A673 (cell line): ENCODE measurements around the gene KIAA0232. TPM values are rescaled to one million over a fixed set of nuclear protein-coding genes. Genes with fewer than 3 reads are reported as not detected.

Source experiments
- BruUV-seq: library from RNA; stranded (reverse); fragments of 400-500 nt; replicated peaks from 2 replicates; lab custom pipeline; 2021; lab: Mats Ljungman, UMichigan
- CTCF ChIA-PET: fragments of 300-600 bp; sonication (Branson Sonifier 250); formaldehyde crosslinking; loops from one replicate; lab custom pipeline; 2022; ENCODE audit warnings: antibody characterized with exemption; lab: Charles Lee
- POLR2A ChIA-PET: fragments of 300-600 bp; sonication (Branson Sonifier 250); formaldehyde crosslinking; loops from one replicate; lab custom pipeline; 2022; ENCODE audit warnings: antibody characterized with exemption; ENCODE audit not compliant: low non-redundant PET; lab: Charles Lee
- DNase-seq: peaks from one replicate; pipeline ENCODE4 v3.0.0-alpha.2; 2015; ENCODE audit warnings: low spot score
- H3K27ac ChIP-seq: fragments of 200-600 bp; sonication (generic); 2 replicates; pipeline ENCODE4 v1.5.1; 2016; ENCODE audit warnings: mixed run types, low read depth, mild to moderate bottlenecking, mixed read lengths, antibody characterized with exemption, low read length; ENCODE audit not compliant: poor library complexity, severe bottlenecking
- H3K27me3 ChIP-seq: fragments of 200-600 bp; sonication (generic); replicated peaks from 2 replicates; pipeline ENCODE4 v1.6.1; 2017; ENCODE audit warnings: mixed run types, low read depth, mild to moderate bottlenecking, mixed read lengths, antibody characterized with exemption, low read length; ENCODE audit not compliant: insufficient read depth, poor library complexity
- H3K36me3 ChIP-seq: fragments of 200-600 bp; sonication (generic); 2 replicates; pipeline ENCODE4 v1.6.1; 2016; ENCODE audit warnings: mixed run types, mild to moderate bottlenecking, mixed read lengths, antibody characterized with exemption, low read length; ENCODE audit not compliant: insufficient read depth, poor library complexity, severe bottlenecking
- H3K4me1 ChIP-seq: fragments of 200-600 bp; sonication (generic); 2 replicates; pipeline ENCODE4 v1.6.1; 2017; ENCODE audit warnings: mixed run types, mild to moderate bottlenecking, mixed read lengths, antibody characterized with exemption, low read length; ENCODE audit not compliant: insufficient read depth, poor library complexity, severe bottlenecking
- H3K4me3 ChIP-seq: fragments of 200-600 bp; sonication (generic); 2 replicates; pipeline ENCODE4 v1.5.1; 2016; ENCODE audit warnings: low read depth, mixed run types, mild to moderate bottlenecking, mixed read lengths, low read length; ENCODE audit not compliant: poor library complexity, severe bottlenecking
- H3K9me3 ChIP-seq: fragments of 200-600 bp; sonication (generic); 2 replicates; pipeline ENCODE4 v1.6.1; 2016; ENCODE audit warnings: mixed run types, low read depth, mild to moderate bottlenecking, mixed read lengths, antibody characterized with exemption, low read length; ENCODE audit not compliant: poor library complexity, severe bottlenecking
- CTCF ChIP-seq: fragments of 300-800, 200-600 bp; sonication (generic); conservative IDR thresholded peaks from 2 replicates; pipeline ENCODE4 v1.5.1; 2017; ENCODE audit warnings: low read depth, mild to moderate bottlenecking, antibody characterized with exemption, low read length, moderate library complexity, mixed read lengths
- EZH2 ChIP-seq: fragments of 200-600 bp; sonication (generic); IDR thresholded peaks from 2 replicates; pipeline ENCODE4 v1.6.1; 2017; ENCODE audit warnings: borderline replicate concordance, low read depth, mild to moderate bottlenecking, mixed read lengths, antibody characterized with exemption, low read length; ENCODE audit not compliant: poor library complexity, severe bottlenecking
- intact Hi-C: fragments of 100-400 bp; cut with micrococcal nuclease; formaldehyde crosslinking; loops from one replicate; pipeline ENCODE4 v1.10.0; 2022; ENCODE audit not compliant: unreplicated experiment
- total RNA-seq: library from RNA; stranded (reverse); gene quantifications from 2 replicates; pipeline ENCODE4 v1.2.3, GENCODE V29; 2021

KIAA0232 gene
- total RNA-seq, 1 experiment from 2014 or later: 30.2 TPM

DNA sequence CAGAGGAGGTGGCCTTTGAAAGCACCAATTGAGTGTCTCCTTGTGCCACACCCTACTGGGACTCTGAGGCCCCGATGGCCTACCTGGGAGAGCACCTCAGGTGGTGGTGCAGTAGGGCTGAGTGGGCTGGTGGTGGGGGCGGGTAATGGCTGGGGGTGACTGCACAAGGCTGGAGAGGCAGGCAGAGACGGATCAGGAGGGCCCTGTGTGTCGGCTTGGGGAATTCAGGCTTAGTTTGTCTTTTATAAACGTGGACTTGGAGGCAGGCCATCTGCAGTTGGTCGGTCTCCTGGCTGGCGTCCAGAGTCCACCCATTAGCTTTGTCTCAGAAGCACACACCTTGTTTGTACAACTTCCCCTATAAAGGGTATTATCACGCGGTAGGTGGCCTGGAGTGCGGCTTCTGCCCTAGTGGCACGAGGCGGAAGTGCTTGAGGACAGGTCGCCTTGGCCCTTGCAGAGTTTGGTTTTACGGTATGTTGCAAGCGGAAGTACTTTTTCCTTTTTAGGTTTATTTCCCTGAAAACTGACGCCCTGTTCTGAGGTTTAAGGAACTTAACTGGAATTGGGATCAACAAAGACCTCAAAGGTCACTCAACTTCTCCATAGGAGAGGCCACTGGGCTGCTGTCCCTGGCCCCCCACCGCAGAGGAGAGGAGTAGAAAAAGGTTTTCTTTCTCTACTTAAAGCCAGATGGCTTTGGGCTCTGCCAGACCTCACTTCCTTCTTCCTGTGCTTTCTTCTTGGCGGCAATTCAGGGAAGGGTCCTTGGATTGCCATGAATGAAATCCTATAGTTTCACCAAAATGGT, 135.1 kb downstream of the KIAA0232 start:
- no peak for DNase-seq
- peaks cover 29% of the 10 kb centered on the region for H3K4me1 ChIP-seq
- intact Hi-C loops: no loop called here
- no TSS peak for BruUV-seq
- no peaks in the 10 kb centered on the region for H3K36me3 ChIP-seq
- peak overlapping the region; percentile 39 for H3K27ac ChIP-seq
- ChIA-PET CTCF (no interaction called here), POLR2A (no interaction called here)
- TF ChIP-seq CTCF (peak; percentile 57), EZH2 (no peak)
- no peak overlapping the region for H3K4me3 ChIP-seq
- H3K27me3 ChIP-seq: no peaks in the 10 kb centered on the region
- no peaks in the 10 kb centered on the region for H3K9me3 ChIP-seq

GRCh38 chr4:6918338-6918737, 135.8 kb downstream of the KIAA0232 start:
- CTCF ChIA-PET: no interaction called here
- DNase-seq: no peak
- H3K4me3 ChIP-seq: no peak overlapping the region
- H3K27ac ChIP-seq: peak overlapping the region; percentile 39
- POLR2A ChIA-PET: no interaction called here
- intact Hi-C loops: no loop called here
- TF ChIP-seq EZH2 (no peak), CTCF (no peak)
- H3K36me3 ChIP-seq: peaks cover 2% of the 10 kb centered on the region
- peaks cover 29% of the 10 kb centered on the region for H3K4me1 ChIP-seq
- H3K9me3 ChIP-seq: no peaks in the 10 kb centered on the region
- no TSS peak for BruUV-seq
- no peaks in the 10 kb centered on the region for H3K27me3 ChIP-seq

DNA sequence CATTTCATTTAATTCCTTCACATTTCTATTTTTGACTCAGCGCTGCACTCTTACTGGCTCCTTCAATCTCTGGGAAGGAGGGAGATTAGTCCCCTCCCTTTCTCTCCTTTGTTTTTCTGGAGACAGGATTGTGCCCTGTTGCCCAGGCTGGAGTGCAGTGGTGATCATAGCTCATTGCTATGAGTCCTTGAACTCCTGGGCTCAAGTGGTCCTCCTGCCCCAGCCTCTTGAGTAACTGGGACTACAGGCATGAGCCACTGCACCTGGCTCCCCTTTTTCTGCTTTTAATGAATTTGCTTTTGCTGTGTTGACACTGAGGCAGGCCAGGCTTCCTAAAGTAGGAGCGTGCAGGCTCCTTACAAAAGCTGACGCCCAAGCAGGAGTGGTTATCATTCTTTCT, 137.6 kb downstream of the KIAA0232 start:
- intact Hi-C loops: no loop called here
- Histone ChIP-seq H3K27me3 (no peaks in the 10 kb centered on the region), H3K36me3 (peaks cover 15% of the 10 kb centered on the region), H3K27ac (no peak overlapping the region), H3K4me1 (peaks cover 29% of the 10 kb centered on the region), H3K4me3 (no peak overlapping the region), H3K9me3 (no peaks in the 10 kb centered on the region)
- BruUV-seq: no TSS peak
- CTCF ChIA-PET: no interaction called here
- no peak for DNase-seq
- no peak for TF ChIP-seq EZH2
- no peak for TF ChIP-seq CTCF
- POLR2A ChIA-PET: interaction anchor here (0.7 kb wide), 1 partner anchor 1903 kb away, joined by 3 read pairs; no protein-coding TSS in a partner anchor
